Measurements from ENCODE around the gene PATE1.

The PATE1 gene

GRCh38 chr11:125787827-125788226 lies 41.7 kb downstream of the PATE1 start, which contains the start of gene PATE3:
PATE3 (plus strand) TSS chr11:125788127; CDS start chr11:125788152, 25 bp downstream.
- TF ChIP-seq CTCF (IDR thresholded peaks at IDR 0.05; ENCODE audit: extremely low read depth, missing control alignments), result no peak
- no peak for DNase-seq (ENCODE audit: low spot score)

GRCh38 chr11:125790825-125791224 lies 44.7 kb downstream of the PATE1 start:
- TF ChIP-seq CTCF (IDR thresholded peaks at IDR 0.05; ENCODE audit: extremely low read depth, missing control alignments), result no peak
- no peak for DNase-seq (ENCODE audit: low spot score)

- DNase-seq (ENCODE audit: low spot score), result no peak
- no peak for TF ChIP-seq CTCF (IDR thresholded peaks at IDR 0.05; ENCODE audit: extremely low read depth, missing control alignments)
These were observed 51.6 kb downstream of the PATE1 start for GRCh38 chr11:125797641-125798040.

All from GM20000 (cell line).